AG09319 (cell line): ENCODE data around the gene WNT9B.
"Not testable (repeated sequence)": the region's sequence is repeated elsewhere in the genome, so short reads cannot be mapped to it uniquely, and the experiment has no call there.

Source experiments
- DNase-seq: peaks from one replicate; pipeline ENCODE4 v3.0.0-alpha.2; 2010; ENCODE audit warnings: low read depth; ENCODE audit errors: extremely low read depth
- TF ChIP-seq, protein P1 (sequence below): IDR thresholded peaks from 2 replicates; pipeline ENCODE4 v1.5.1; 2011; ENCODE audit warnings: low read depth, mild to moderate bottlenecking, inconsistent platforms, low read length, moderate library complexity

WNT9B gene

DNA sequence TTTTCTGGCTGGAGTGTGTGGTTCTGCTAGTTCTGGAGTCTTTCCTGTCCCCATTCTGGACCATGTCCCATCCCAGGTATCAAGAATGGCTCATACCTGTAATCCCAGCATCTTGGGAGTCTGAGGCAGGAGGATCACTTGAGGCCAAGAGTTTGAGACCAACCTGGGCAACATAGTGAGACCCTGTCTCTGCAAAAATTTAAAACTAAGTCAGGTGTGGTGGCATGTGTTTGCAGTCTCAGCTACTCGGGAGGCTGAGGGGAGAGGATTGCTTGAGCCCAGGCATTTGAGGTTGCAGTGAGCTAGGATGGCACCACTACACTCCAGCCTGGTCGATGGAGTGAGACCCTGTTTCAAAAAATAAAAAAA, 17.6 kb upstream of the WNT9B start:
- TF ChIP-seq, protein P1, sequence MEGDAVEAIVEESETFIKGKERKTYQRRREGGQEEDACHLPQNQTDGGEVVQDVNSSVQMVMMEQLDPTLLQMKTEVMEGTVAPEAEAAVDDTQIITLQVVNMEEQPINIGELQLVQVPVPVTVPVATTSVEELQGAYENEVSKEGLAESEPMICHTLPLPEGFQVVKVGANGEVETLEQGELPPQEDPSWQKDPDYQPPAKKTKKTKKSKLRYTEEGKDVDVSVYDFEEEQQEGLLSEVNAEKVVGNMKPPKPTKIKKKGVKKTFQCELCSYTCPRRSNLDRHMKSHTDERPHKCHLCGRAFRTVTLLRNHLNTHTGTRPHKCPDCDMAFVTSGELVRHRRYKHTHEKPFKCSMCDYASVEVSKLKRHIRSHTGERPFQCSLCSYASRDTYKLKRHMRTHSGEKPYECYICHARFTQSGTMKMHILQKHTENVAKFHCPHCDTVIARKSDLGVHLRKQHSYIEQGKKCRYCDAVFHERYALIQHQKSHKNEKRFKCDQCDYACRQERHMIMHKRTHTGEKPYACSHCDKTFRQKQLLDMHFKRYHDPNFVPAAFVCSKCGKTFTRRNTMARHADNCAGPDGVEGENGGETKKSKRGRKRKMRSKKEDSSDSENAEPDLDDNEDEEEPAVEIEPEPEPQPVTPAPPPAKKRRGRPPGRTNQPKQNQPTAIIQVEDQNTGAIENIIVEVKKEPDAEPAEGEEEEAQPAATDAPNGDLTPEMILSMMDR: no peak
- no peak for DNase-seq

DNA sequence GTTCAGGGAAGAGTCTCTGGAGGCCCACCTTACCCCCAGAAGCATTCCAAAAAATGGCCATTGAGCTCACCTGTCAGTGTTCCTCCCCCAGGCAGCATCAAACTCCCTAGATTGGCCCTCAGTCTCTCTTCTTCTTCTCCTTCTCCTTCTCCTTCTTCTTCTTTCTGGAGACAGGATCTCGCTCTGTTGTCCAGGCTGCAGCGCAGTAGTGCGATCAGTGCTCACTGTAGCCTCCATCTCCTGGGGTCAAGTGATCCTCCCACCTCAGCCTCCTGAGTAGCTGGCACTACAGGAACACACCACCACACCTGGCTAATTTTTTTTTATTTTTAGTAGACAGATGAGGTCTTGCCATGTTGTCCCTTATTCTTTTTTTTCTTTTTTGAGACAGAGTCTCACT, 16.5 kb upstream of the WNT9B start:
- DNase-seq: no peak
- TF ChIP-seq, protein P1: no peak

DNA sequence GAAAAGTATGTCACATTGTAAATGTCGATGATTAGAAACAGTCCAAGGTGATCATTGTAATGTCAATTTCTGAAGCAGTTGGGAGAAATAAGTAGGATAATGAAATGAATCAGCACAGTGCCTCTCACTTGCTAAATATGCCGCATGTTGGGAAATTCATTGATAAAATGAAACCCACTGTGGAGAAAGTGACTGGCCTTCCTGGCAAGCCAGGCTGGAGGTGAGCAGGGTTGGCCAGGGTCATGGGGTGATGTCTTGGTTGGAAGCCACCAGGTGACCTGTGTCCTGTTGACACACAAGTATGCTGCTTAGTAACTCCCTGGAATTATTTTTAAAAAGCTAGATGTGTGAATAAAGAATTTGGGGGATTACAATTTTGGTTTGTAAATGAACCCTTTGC, 14.9 kb upstream of the WNT9B start:
- TF ChIP-seq, protein P1: no peak
- DNase-seq: no peak

DNA sequence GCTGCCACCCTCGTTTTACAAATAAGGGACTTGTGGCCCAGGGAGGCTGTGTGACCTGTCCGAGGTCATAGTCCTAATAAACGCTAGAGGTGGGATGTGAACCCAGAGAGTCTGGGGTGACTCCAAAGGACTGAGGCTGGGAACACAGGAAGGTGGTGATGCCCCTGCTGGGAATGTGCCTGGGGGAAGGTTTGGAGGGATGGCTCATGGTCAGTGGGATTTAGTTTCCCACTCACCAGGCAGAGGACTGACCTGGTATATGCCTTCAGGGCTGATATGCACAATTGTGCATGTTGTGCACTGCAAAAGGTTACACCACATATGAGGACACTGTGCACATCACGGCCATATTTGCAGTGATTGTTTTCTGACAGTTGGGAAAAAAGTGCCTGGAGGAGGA, 13.9 kb upstream of the WNT9B start:
- no peak for DNase-seq
- TF ChIP-seq, protein P1: no peak

DNA sequence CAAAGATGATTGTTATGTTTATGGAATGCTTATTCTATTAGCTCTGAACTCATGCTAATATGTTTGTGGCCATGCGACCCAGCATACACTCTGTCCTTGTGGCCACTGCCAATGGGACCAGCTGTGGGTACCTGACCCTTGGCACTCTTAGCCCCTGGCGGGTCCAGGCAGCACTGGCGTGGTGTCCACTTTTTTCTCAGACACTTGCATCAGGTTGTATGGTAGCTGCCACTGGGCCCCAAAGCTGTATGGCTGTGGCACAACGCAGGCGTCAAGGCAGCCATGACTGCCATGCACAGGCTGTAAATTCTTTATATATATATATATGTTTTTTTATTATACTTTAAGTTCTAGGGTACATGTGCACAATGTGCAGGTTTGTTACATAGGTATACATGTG, 12.2 kb upstream of the WNT9B start:
- no peak for DNase-seq
- TF ChIP-seq, protein P1: no peak

DNA sequence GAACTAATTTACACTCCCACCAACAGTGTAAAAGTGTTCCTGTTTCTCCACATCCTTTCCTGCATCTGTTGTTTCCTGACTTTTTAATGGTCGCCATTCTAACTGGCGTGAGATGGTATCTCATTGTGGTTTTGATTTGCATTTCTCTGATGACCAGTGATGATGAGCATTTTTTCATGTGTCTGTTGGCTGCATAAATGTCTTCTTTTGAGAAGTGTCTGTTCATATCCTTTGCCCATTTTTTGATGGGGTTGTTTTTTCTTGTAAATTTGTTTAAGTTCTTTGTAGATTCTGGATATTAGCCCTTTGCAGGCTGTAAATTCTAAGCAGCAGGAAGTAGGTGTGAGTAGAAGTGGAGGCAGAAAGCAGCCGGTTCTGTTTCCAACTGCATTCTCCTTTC, 10.8 kb upstream of the WNT9B start:
- not testable (repeated sequence) for DNase-seq

DNA sequence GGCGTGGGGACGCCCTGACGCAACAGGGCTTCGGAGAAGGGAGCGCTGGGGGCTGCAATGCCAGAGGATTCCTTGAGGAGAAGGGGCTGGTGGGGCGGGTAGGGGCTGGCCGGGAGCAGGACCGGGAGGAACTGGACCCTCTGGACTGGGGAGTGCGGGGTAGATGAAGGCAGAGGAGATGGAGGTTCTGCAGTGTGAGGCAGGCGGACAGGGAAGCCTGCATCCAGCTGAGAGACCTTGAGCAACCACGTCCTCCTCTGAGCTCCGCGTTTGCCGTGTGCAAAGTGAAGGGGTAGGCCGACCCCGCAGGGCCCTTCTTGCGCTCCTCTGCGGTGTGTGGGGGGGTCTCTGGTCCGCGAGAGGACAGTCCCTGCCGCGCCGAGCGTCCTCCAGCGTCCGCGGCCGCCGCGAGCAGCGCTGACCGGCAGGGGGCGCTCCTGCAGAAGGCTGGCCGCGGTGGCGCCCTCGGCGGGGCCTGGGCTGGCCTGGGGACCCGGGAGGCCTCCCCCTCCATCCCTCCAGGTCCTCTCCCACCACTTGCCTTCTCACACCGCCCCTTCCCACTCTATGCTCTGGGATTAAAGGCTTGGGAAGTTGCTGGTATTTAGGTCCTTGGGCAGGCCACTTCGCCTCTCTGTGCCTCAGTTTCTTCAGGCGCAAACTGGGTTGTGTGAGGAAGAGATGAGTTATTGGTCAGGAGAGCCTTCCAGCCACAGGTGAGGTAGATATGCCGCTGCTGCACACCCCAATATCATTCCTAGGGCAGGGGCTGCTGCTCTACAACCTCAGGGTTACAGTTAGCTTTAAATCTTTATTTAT, 9.6 kb upstream of the WNT9B start:
- TF ChIP-seq, protein P1: peak; percentile 41
- no peak for DNase-seq

DNA sequence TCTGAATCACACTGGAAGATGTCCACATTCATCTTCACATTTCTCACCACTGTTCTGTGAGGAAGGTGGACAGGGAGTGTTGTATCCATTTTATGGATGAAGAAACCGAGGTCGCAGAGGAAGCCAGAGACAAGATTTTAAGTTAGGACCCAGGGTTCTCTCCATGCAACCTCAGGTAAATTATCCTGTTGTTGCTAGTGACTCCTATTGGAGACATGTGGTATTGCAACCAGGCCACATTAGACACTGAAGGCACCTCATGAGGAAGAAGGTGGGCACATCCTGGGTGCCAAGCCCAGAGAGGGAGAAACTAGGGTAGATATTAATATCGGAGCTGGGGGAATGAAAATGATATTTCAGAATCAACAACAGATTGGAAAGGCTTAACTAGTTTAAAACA, 8.5 kb upstream of the WNT9B start:
- no peak for DNase-seq
- TF ChIP-seq, protein P1: peak; percentile 41
